K562 (cell line): Measurements from ENCODE around the gene DND1. TPM values are rescaled to one million over a fixed set of nuclear protein-coding genes. Genes with fewer than 3 reads are reported as not detected.
A peak's percentile ranks its signal among the peaks of the same experiment; 100 is the strongest.

Experiments
- ATAC-seq: fragments of 200-7000 bp; cut with Tn5 transposase; 3 replicates; pipeline ENCODE4 v1.9.1; 2020; ENCODE audit warnings: moderate library complexity
- BruUV-seq: library from RNA; stranded (reverse); fragments of 400-500 nt; replicated peaks from 2 replicates; lab custom pipeline; 2021; lab: Mats Ljungman, UMichigan
- CTCF ChIA-PET: fragments of 300-600 bp; formaldehyde crosslinking; extraction: SDS; loops from one replicate; lab custom pipeline; 2021; ENCODE audit warnings: low intra/inter-chr PET ratio; lab: Yijun Ruan, JAX
- POLR2A ChIA-PET: fragments of 300-600, 350-650 bp; sonication (Branson Sonifier 250); formaldehyde crosslinking; extraction: SDS; loops from one replicate; lab custom pipeline; 2021; ENCODE audit warnings: antibody characterized with exemption, inconsistent platforms; lab: Yijun Ruan, JAX
- DNase-seq, 4 experiments: peaks; one replicate each; pipeline versions ENCODE4 v3.0.0 to v3.0.0-alpha.2; 2011 to 2018; ENCODE audit warnings: low spot score in 3 of 4, mixed read lengths in 3 of 4; ENCODE audit errors: extremely low read depth in 1 of 4
- FAIRE-seq: peaks from 2 replicates; lab custom pipeline; 2011; peaks lifted over from hg19 to GRCh38; lab: Jason Lieb, UNC
- H2AFZ ChIP-seq: 2 replicates; pipeline ENCODE4 v1.6.0; 2011; ENCODE audit warnings: low read depth, low read length, control low read depth, inconsistent platforms
- H3K27ac ChIP-seq: fragments of 200-600 bp; 3 replicates; pipeline ENCODE4 v1.8.0; 2011; ENCODE audit warnings: low read depth, mild to moderate bottlenecking, control low read depth, inconsistent platforms, low read length, moderate library complexity, mixed read lengths; ENCODE audit errors: extremely low read depth
- H3K27me3 ChIP-seq, 2 experiments: fragments of 300-600 bp in 1 of 2; 2 replicates in 1 of 2; 3 replicates in 1 of 2; pipeline versions ENCODE4 v1.6.0 to v1.8.0; 2011; ENCODE audit warnings: inconsistent platforms in 2 of 2, low read length in 2 of 2, mild to moderate bottlenecking in 1 of 2, mixed read lengths in 1 of 2, moderate library complexity in 1 of 2; ENCODE audit not compliant: control insufficient read depth in 2 of 2, insufficient read depth in 2 of 2
- H3K36me3 ChIP-seq: fragments of 300-600 bp; 3 replicates; pipeline ENCODE4 v1.8.0; 2011; ENCODE audit warnings: mild to moderate bottlenecking, low read length, inconsistent platforms; ENCODE audit not compliant: control insufficient read depth, insufficient read depth
- H3K4me1 ChIP-seq, 2 experiments: fragments of 200-600 bp in 1 of 2; replicated peaks in 1 of 2; 2 replicates in 1 of 2; 3 replicates in 1 of 2; pipeline versions ENCODE4 v1.5.1 to v1.8.0; 2011; ENCODE audit warnings: inconsistent platforms in 2 of 2, low read length in 2 of 2, mild to moderate bottlenecking in 1 of 2, mixed read lengths in 1 of 2, moderate library complexity in 1 of 2; ENCODE audit not compliant: control insufficient read depth in 2 of 2, insufficient read depth in 2 of 2
- H3K4me2 ChIP-seq: 2 replicates; pipeline ENCODE4 v1.6.1; 2011; ENCODE audit warnings: low read length, control low read depth, inconsistent platforms, mixed read lengths; ENCODE audit not compliant: insufficient read depth
- H3K4me3 ChIP-seq: fragments of 200-600 bp; sonication (generic), shearing (Covaris generic); 2 replicates; pipeline ENCODE4 v1.5.1; 2016; ENCODE audit warnings: control low read depth, inconsistent platforms
- H3K79me2 ChIP-seq: fragments of 200-600 bp; 3 replicates; pipeline ENCODE4 v1.8.0; 2011; ENCODE audit warnings: low read length, inconsistent platforms; ENCODE audit not compliant: control insufficient read depth, insufficient read depth
- H3K9ac ChIP-seq, 2 experiments: 2 replicates each; pipeline versions ENCODE4 v1.6.0 to v1.6.1; 2011; ENCODE audit warnings: low read depth in 2 of 2, low read length in 2 of 2, control low read depth in 1 of 2, inconsistent platforms in 1 of 2, mild to moderate bottlenecking in 1 of 2, mixed read lengths in 1 of 2; ENCODE audit not compliant: insufficient read depth in 1 of 2
- H3K9me1 ChIP-seq: one replicate; pipeline ENCODE4 v1.6.0; 2011; ENCODE audit warnings: inconsistent platforms, mild to moderate bottlenecking, low read length, moderate library complexity; ENCODE audit not compliant: control insufficient read depth, insufficient read depth
- H3K9me3 ChIP-seq: replicated peaks from 2 replicates; pipeline ENCODE4 v1.5.1; 2011; ENCODE audit warnings: low read depth, low read length, inconsistent platforms; ENCODE audit not compliant: control insufficient read depth, insufficient read depth
- H4K20me1 ChIP-seq: replicated peaks from 2 replicates; pipeline ENCODE4 v1.6.1; 2011; ENCODE audit warnings: low read length, inconsistent platforms, mixed read lengths; ENCODE audit not compliant: control insufficient read depth, insufficient read depth
- CCAR2 ChIP-seq: fragments of 200-400 bp; formaldehyde crosslinking; IDR thresholded peaks from 2 replicates; pipeline ENCODE4 v1.6.1; 2017; ENCODE audit warnings: mild to moderate bottlenecking, low read depth, low read length
- HCFC1 ChIP-seq: IDR thresholded peaks from 2 replicates; pipeline ENCODE4 v1.6.1; 2012; ENCODE audit warnings: low read depth, low read length, improper control_type of control experiment
- HDGF ChIP-seq: fragments of 450-650 bp; IDR thresholded peaks from 2 replicates; pipeline ENCODE4 v1.6.1; 2016
- KLF10 ChIP-seq: fragments of 250-450 bp; sonication (Bioruptor Pico); IDR thresholded peaks from 2 replicates; pipeline ENCODE4 v1.6.1; 2021; ENCODE audit warnings: matching md5 sums
- LCOR ChIP-seq: sonication (generic); formaldehyde crosslinking; IDR thresholded peaks from 2 replicates; pipeline ENCODE4 v1.8.0; 2022; ENCODE audit warnings: mild to moderate bottlenecking, missing genetic modification reagents
- PHTF2 ChIP-seq: fragments of 250-450 bp; sonication (Bioruptor Pico); IDR thresholded peaks from 2 replicates; pipeline ENCODE4 v1.5.0; 2021; ENCODE audit warnings: mild to moderate bottlenecking
- PML ChIP-seq: IDR thresholded peaks from 2 replicates; pipeline ENCODE4 v1.6.1; 2012; ENCODE audit warnings: low read length, inconsistent platforms
- PURB ChIP-seq: sonication (generic); formaldehyde crosslinking; IDR thresholded peaks from 2 replicates; pipeline ENCODE4 v1.9.0; 2021; ENCODE audit warnings: low read depth, mild to moderate bottlenecking, missing genetic modification reagents
- SREBF1 ChIP-seq: fragments of 150-350 bp; IDR thresholded peaks from 2 replicates; pipeline ENCODE4 v1.6.1; 2014; ENCODE audit warnings: antibody characterized with exemption, low read depth, low read length, borderline replicate concordance
- WGBS: fragments of 100-300 bp; shearing (Covaris generic); methylation state at CpG from one replicate; pipeline ENCODE4 v1.1.6; 2016; ENCODE audit warnings: low coverage, mixed read lengths; ENCODE audit not compliant: insufficient coverage; ENCODE audit errors: missing lambda C conversion rate; 5-methylcytosine and 5-hydroxymethylcytosine counted together
- in situ Hi-C: fragments of 300-500 bp; cut with MboI; formaldehyde crosslinking; loops from 4 replicates; pipeline ENCODE4 v1.15.0; 2018; ENCODE audit warnings: inconsistent platforms, mixed read lengths
- intact Hi-C: fragments of 100-400 bp; cut with micrococcal nuclease; formaldehyde crosslinking; loops from 2 replicates; pipeline ENCODE4 v1.14.2; 2022
- polyA plus RNA-seq, 8 experiments: library from polyadenylated mRNA; depleted of rRNA in 4 of 8; stranded (reverse) in 5 of 8; unstranded in 3 of 8; fragments of >200 nt; fragmentation: Nextera tagmentation in 2 of 8; fragmentation: Illumina TruSeq in 1 of 8; extraction: Ambion mirVana in 2 of 8; extraction: Trizol in 1 of 8; gene quantifications; 2 replicates each; pipeline versions ENCODE4 v1.2.1 to v1.2.3, GENCODE V29; 2011 to 2014; ENCODE audit warnings: inconsistent platforms in 1 of 8, missing spikeins in 1 of 8
- total RNA-seq, 7 experiments: library from RNA; depleted of rRNA in 6 of 7; stranded (reverse); fragments of >200 nt in 6 of 7; fragmentation: Illumina TruSeq in 2 of 7; extraction: Trizol in 2 of 7; gene quantifications; 2 replicates each; pipeline versions ENCODE4 v1.2.1 to v1.2.3, GENCODE V29; 2011 to 2021; ENCODE audit warnings: low replicate concordance in 1 of 7
- TF ChIP-seq, protein P1 (sequence below): fragments of 450-650 bp; formaldehyde crosslinking; IDR thresholded peaks from 2 replicates; pipeline ENCODE4 v1.4.0; 2020; ENCODE audit warnings: mild to moderate bottlenecking
- TF ChIP-seq, protein P2 (sequence below): fragments of 450-650 bp; formaldehyde crosslinking; conservative IDR thresholded peaks from 2 replicates; pipeline ENCODE4 v1.4.0; 2022; ENCODE audit warnings: mild to moderate bottlenecking, missing genetic modification characterization
- TF ChIP-seq, protein P3 (sequence below): fragments of 450-650 bp; conservative IDR thresholded peaks from 2 replicates; pipeline ENCODE4 v1.6.1; 2016; ENCODE audit warnings: missing genetic modification characterization, low read depth, mild to moderate bottlenecking, control low read depth, missing compliant biosample characterization
- TF ChIP-seq, protein P4 (sequence below): sonication (generic); formaldehyde crosslinking; IDR thresholded peaks from 2 replicates; pipeline ENCODE4 v1.8.0; 2023; ENCODE audit warnings: mild to moderate bottlenecking, missing genetic modification reagents
- TF ChIP-seq, protein P5 (sequence below): fragments of 450-650 bp; IDR thresholded peaks from 2 replicates; pipeline ENCODE4 v1.7.0; 2016; ENCODE audit warnings: borderline replicate concordance

The DND1 gene
- total and polyA plus RNA-seq, 9 of the 15 experiments (the other 6 are each of a cell fraction or from before 2014, with no cell fraction given): 0.37 to 2.0 (median 0.90) TPM; not detected in 3

DNA sequence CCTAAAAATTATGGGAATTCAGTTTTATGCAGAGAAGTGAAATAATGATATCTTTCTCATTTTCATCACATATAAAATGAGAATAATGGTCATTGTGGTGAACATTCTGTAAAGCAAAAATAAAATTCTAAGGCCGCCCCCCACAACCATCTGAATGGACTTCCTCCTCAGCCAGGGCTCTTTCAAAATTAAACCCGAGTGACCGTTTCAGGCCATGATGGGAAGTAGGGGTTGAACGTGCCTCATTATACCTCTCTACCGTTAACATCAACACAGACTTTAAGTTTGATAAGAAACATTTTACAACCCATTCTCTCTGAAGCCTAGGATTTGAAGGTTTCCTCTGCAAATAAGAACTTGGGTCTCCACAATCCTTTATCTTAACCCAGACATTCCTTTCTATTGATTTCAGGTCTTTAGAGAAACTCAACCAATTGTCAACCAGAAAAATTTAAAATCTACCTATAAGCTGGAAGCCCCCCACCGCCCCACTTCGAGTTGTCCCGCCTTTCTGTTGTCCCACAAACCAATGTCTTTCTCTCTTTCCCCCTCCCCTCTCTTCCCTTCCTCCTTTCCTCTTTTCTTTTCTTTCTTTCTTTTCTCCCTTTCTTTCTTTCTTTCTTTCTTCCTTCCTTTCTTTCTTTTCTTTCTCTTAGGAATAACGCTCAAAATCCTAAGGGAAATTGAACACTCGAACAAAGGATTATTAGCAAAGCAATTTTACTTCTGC, 35.8 kb downstream of the DND1 start:
- Histone ChIP-seq H3K27me3 (no peaks in the 10 kb centered on the region; a peak in 1 of 5 replicates), H3K9me3 (no peaks in the 10 kb centered on the region), H3K9me1 (no peaks in the 10 kb centered on the region), H2AFZ (peak overlapping the region; percentile 85), H3K9ac (no peak overlapping the region), H4K20me1 (no peaks in the 10 kb centered on the region), H3K4me3 (no peak overlapping the region), H3K27ac (0 out of 3 replicates have a peak overlapping the region, but pooled peaks have one; percentile 87), H3K36me3 (peaks cover 20% of the 10 kb centered on the region), H3K4me2 (peak overlapping the region; percentile 75; the same call in 1 of the 2 replicates), H3K4me1 (peaks cover 4 to 24% of the 10 kb centered on the region in 2 experiments; a peak in 4 of 5 replicates), H3K79me2 (peaks cover 26% of the 10 kb centered on the region)
- ChIA-PET CTCF (no interaction called here), POLR2A (interaction anchor here (0.6 to 1.4 kb wide), 2 partner anchors 54 to 89 kb away, joined by 3 read pairs; partner anchors contain the start of genes HARS1 and HARS2)
- 52% methylated on average over 9 of the region's 10 CpGs for WGBS
- ATAC-seq: no peak
- no peak for FAIRE-seq
- intact Hi-C loops (loop anchor here (2.0 kb wide), 5 partner anchors 27 to 237 kb away; partner anchors contain the start of genes ANKHD1 and SRA1), in situ Hi-C loops (no loop called here)
- BruUV-seq: no TSS peak
- DNase-seq: no peak
- no peak for TF ChIP-seq PML
- TF ChIP-seq, protein P1, sequence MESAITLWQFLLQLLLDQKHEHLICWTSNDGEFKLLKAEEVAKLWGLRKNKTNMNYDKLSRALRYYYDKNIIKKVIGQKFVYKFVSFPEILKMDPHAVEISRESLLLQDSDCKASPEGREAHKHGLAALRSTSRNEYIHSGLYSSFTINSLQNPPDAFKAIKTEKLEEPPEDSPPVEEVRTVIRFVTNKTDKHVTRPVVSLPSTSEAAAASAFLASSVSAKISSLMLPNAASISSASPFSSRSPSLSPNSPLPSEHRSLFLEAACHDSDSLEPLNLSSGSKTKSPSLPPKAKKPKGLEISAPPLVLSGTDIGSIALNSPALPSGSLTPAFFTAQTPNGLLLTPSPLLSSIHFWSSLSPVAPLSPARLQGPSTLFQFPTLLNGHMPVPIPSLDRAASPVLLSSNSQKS (CRISPR knock-in tag): no peak
- no peak for TF ChIP-seq PHTF2
- TF ChIP-seq, protein P2, sequence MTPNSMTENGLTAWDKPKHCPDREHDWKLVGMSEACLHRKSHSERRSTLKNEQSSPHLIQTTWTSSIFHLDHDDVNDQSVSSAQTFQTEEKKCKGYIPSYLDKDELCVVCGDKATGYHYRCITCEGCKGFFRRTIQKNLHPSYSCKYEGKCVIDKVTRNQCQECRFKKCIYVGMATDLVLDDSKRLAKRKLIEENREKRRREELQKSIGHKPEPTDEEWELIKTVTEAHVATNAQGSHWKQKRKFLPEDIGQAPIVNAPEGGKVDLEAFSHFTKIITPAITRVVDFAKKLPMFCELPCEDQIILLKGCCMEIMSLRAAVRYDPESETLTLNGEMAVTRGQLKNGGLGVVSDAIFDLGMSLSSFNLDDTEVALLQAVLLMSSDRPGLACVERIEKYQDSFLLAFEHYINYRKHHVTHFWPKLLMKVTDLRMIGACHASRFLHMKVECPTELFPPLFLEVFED (CRISPR knock-in tag): 0 out of 2 replicates have a peak, but pooled peaks have one; percentile 33
- TF ChIP-seq CCAR2: no peak
- TF ChIP-seq, protein P3, sequence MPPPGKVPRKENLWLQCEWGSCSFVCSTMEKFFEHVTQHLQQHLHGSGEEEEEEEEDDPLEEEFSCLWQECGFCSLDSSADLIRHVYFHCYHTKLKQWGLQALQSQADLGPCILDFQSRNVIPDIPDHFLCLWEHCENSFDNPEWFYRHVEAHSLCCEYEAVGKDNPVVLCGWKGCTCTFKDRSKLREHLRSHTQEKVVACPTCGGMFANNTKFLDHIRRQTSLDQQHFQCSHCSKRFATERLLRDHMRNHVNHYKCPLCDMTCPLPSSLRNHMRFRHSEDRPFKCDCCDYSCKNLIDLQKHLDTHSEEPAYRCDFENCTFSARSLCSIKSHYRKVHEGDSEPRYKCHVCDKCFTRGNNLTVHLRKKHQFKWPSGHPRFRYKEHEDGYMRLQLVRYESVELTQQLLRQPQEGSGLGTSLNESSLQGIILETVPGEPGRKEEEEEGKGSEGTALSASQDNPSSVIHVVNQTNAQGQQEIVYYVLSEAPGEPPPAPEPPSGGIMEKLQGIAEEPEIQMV (tag): 0 out of 2 replicates have a peak, but pooled peaks have one; percentile 46
- TF ChIP-seq PURB (CRISPR knock-in tag): no peak
- TF ChIP-seq, protein P4, sequence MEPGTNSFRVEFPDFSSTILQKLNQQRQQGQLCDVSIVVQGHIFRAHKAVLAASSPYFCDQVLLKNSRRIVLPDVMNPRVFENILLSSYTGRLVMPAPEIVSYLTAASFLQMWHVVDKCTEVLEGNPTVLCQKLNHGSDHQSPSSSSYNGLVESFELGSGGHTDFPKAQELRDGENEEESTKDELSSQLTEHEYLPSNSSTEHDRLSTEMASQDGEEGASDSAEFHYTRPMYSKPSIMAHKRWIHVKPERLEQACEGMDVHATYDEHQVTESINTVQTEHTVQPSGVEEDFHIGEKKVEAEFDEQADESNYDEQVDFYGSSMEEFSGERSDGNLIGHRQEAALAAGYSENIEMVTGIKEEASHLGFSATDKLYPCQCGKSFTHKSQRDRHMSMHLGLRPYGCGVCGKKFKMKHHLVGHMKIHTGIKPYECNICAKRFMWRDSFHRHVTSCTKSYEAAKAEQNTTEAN (CRISPR knock-in tag): no peak
- TF ChIP-seq HCFC1: no peak
- TF ChIP-seq KLF10 (CRISPR knock-in tag): no peak
- TF ChIP-seq, protein P5, sequence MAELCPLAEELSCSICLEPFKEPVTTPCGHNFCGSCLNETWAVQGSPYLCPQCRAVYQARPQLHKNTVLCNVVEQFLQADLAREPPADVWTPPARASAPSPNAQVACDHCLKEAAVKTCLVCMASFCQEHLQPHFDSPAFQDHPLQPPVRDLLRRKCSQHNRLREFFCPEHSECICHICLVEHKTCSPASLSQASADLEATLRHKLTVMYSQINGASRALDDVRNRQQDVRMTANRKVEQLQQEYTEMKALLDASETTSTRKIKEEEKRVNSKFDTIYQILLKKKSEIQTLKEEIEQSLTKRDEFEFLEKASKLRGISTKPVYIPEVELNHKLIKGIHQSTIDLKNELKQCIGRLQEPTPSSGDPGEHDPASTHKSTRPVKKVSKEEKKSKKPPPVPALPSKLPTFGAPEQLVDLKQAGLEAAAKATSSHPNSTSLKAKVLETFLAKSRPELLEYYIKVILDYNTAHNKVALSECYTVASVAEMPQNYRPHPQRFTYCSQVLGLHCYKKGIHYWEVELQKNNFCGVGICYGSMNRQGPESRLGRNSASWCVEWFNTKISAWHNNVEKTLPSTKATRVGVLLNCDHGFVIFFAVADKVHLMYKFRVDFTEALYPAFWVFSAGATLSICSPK: 0 out of 2 replicates have a peak, but pooled peaks have one; percentile 74
- TF ChIP-seq HDGF: 0 out of 2 replicates have a peak, but pooled peaks have one; percentile 46
- no peak for TF ChIP-seq LCOR (CRISPR knock-in tag)
- no peak for TF ChIP-seq SREBF1
